H1 (cell line): Measurements from ENCODE around the gene ZNF45. TPM values are rescaled to one million over a fixed set of nuclear protein-coding genes. Genes with fewer than 3 reads are reported as not detected.

Experiments
- ASH2L ChIP-seq: fragments of 200-600, 300-600 bp; sonication (generic); IDR thresholded peaks from one replicate; pipeline ENCODE4 v1.7.1; 2017; ENCODE audit warnings: low read length
- ATF2 ChIP-seq: IDR thresholded peaks from 2 replicates; pipeline ENCODE4 v1.6.1; 2012; ENCODE audit warnings: low read length, inconsistent platforms
- BCL11A ChIP-seq, 2 experiments: IDR thresholded peaks; one replicate each; pipeline ENCODE4 v1.6.1; 2011; ENCODE audit warnings: low read depth in 2 of 2, low read length in 2 of 2, mild to moderate bottlenecking in 2 of 2
- BRCA1 ChIP-seq: IDR thresholded peaks from 2 replicates; pipeline ENCODE4 v1.6.1; 2012; ENCODE audit warnings: low read depth, low read length, improper control_type of control experiment
- CEBPB ChIP-seq: IDR thresholded peaks from 2 replicates; pipeline ENCODE4 v1.6.1; 2012; ENCODE audit warnings: low read depth, low read length
- CHD2 ChIP-seq: IDR thresholded peaks from 2 replicates; pipeline ENCODE4 v1.6.1; 2012; ENCODE audit warnings: low read length, improper control_type of control experiment
- CTCF ChIP-seq, 3 experiments: IDR thresholded peaks; 1 replicate in 2 of 3; 2 replicates in 1 of 3; pipeline versions ENCODE4 v1.5.1 to v1.6.1; 2011; ENCODE audit warnings: low read length in 3 of 3, mild to moderate bottlenecking in 3 of 3, inconsistent platforms in 2 of 3, low read depth in 1 of 3, moderate library complexity in 1 of 3; ENCODE audit not compliant: insufficient read depth in 1 of 3; ENCODE audit errors: control extremely low read depth in 1 of 3
- EGR1 ChIP-seq: IDR thresholded peaks from 2 replicates; pipeline ENCODE4 v1.6.1; 2011; ENCODE audit warnings: low read depth, low read length, borderline replicate concordance
- HDAC6 ChIP-seq: IDR thresholded peaks from one replicate; pipeline ENCODE4 v1.7.1; 2012; ENCODE audit warnings: low read depth, mild to moderate bottlenecking, inconsistent platforms, low read length, moderate library complexity
- JUN ChIP-seq: IDR thresholded peaks from 2 replicates; pipeline ENCODE4 v1.6.1; 2011; ENCODE audit warnings: low read depth, mild to moderate bottlenecking, improper control_type of control experiment, low read length
- KDM4A ChIP-seq: IDR thresholded peaks from one replicate; pipeline ENCODE4 v1.7.1; 2012; ENCODE audit warnings: low read depth, mild to moderate bottlenecking, moderate library complexity, low read length, inconsistent platforms; ENCODE audit not compliant: severe bottlenecking
- NANOG ChIP-seq: IDR thresholded peaks from 2 replicates; pipeline ENCODE4 v1.6.1; 2011; ENCODE audit warnings: low read length, low read depth, mild to moderate bottlenecking, inconsistent platforms; ENCODE audit not compliant: insufficient read depth, poor library complexity, severe bottlenecking
- POLR2AphosphoS5 ChIP-seq: IDR thresholded peaks from 2 replicates; pipeline ENCODE4 v1.6.1; 2011; ENCODE audit warnings: low read depth, low read length
- POU5F1 ChIP-seq: IDR thresholded peaks from 2 replicates; pipeline ENCODE4 v1.6.1; 2011; ENCODE audit warnings: low read depth, mild to moderate bottlenecking, low read length, moderate library complexity
- RBBP5 ChIP-seq: IDR thresholded peaks from 2 replicates; pipeline ENCODE4 v1.7.1; 2012; ENCODE audit warnings: low read depth, mild to moderate bottlenecking, inconsistent platforms, low read length, moderate library complexity, borderline replicate concordance
- SP1 ChIP-seq: IDR thresholded peaks from 2 replicates; pipeline ENCODE4 v1.6.1; 2011; ENCODE audit warnings: low read depth, low read length
- SUZ12 ChIP-seq: fragments of 200-600 bp; sonication (generic); IDR thresholded peaks from 2 replicates; pipeline ENCODE4 v1.6.1; 2012; ENCODE audit warnings: mild to moderate bottlenecking, inconsistent platforms, low read length, moderate library complexity, mixed read lengths
- TBP ChIP-seq: IDR thresholded peaks from 2 replicates; pipeline ENCODE4 v1.6.1; 2011; ENCODE audit warnings: low read depth, low read length, improper control_type of control experiment
- TCF12 ChIP-seq: IDR thresholded peaks from 2 replicates; pipeline ENCODE4 v1.6.1; 2011; ENCODE audit warnings: low read depth, mild to moderate bottlenecking, low read length
- TEAD4 ChIP-seq: IDR thresholded peaks from 2 replicates; pipeline ENCODE4 v1.6.1; 2012; ENCODE audit warnings: low read depth, low read length, inconsistent platforms, mixed read lengths
- YY1 ChIP-seq: IDR thresholded peaks from 2 replicates; pipeline ENCODE4 v1.6.1; 2011; ENCODE audit warnings: low read depth, mild to moderate bottlenecking, low read length
- polyA plus RNA-seq, 7 experiments: library from polyadenylated mRNA; depleted of rRNA in 3 of 7; stranded (reverse) in 5 of 7; unstranded in 2 of 7; fragments of >200 nt in 5 of 7; fragments of 200-250 nt in 2 of 7; gene quantifications; 1 replicate in 5 of 7; 2 replicates in 1 of 7; 4 replicates in 1 of 7; pipeline versions ENCODE4 v1.2.1 to v1.2.3, GENCODE V29; 2011 to 2013; ENCODE audit warnings: missing spikeins in 2 of 7, mixed read lengths in 2 of 7
- total RNA-seq: library from RNA; stranded (reverse); fragmentation: NEBNext Ultra II Directional; extraction: Animal tissue kit (Norgen Biotek cat#: 25700); gene quantifications from 2 replicates; pipeline ENCODE4 v1.2.1, GENCODE V29; 2021

The ZNF45 gene
- total and polyA plus RNA-seq, 2 of the 8 experiments (the other 6 are each of a cell fraction or from before 2014, with no cell fraction given): 4.6 to 16.2 TPM

GRCh38 chr19:43950834-43951645 lies 16.0 kb upstream of the ZNF45 start, which contains the start of gene ZNF221 (continued):
- TF ChIP-seq ATF2 (no peak), TEAD4 (no peak), TCF12 (0 out of 2 replicates have a peak, but pooled peaks have one; percentile 14), JUN (no peak), BCL11A (IDR thresholded peaks at IDR 0.05; ENCODE audit: low read depth in 2 of 2, low read length in 2 of 2) (no peak), NANOG (no peak), YY1 (peak; percentile 54; the same call in 1 of the 2 replicates), CTCF (IDR thresholded peaks at IDR 0.05; ENCODE audit: control extremely low read depth in 1 of 3, insufficient read depth in 1 of 3, low read depth in 1 of 3, low read length in 3 of 3) (peak; percentile 22 to 69 (median 62)), BRCA1 (no peak), CEBPB (peak; percentile 95), KDM4A (peak; percentile 96), EGR1 (peak; percentile 26; the same call in 1 of the 2 replicates), ASH2L (peak; percentile 66), SUZ12 (no peak), POLR2AphosphoS5 (no peak), RBBP5 (no peak), TBP (no peak), CHD2 (no peak), HDAC6 (no peak), SP1 (peak; percentile 46; the same call in 1 of the 2 replicates), POU5F1 (no peak)
